Amygdala (tissue), 56 donors: Measurements from ENCODE around the gene MYCBPAP.
A peak's percentile ranks its signal among the peaks of the same experiment; 100 is the strongest.
"Not testable (repeated sequence)": the region's sequence is repeated elsewhere in the genome, so short reads cannot be mapped to it uniquely, and the experiment has no call there.

Source experiments
- DNase-seq, 56 donors: peaks; one replicate each; lab custom pipeline; 2025; lab: John Stamatoyannopoulos, UW

The MYCBPAP gene

DNA sequence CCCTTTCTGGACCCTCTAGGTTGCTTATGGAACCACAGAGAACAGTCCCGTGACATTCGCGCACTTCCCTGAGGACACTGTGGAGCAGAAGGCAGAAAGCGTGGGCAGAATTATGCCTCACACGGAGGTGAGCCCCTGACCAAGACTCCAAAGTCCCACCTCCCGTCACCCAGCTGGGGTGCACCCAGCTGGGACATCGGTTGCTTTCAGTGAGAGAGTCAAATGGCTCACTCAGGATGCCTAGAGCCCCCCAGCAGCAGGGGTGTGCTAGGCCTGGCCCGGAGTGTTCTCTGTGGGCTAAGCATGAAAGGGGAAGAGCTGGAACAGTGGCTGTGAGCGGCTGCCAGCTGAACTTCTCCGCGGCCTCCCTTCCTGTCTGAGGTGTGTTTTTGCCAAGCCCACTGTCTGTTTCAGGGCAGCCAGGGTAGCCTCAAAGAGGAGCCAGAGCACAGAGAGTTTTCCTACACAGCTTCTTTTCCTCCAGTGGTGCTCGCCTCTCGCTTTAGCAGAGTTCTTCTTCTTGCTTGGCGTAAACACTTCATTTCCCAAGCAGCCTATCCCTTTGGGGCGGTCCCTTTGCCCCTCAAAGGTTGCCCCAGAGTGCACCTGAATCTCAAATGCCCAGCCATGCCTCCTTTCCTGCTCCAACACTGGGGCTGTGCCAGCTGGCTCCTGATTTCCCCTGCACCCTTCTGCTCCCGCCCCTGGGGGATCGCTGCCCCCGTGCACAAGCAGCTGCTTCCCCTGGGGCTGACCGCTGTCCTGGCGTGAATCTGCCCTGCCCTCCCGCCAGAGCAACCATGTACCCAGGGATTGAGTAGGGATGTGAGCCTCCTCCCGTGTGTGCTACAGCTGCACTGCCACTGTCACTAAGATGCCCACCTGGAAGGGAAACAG is 37.0 kb upstream of the MYCBPAP start:
- DNase-seq: no peak

DNA sequence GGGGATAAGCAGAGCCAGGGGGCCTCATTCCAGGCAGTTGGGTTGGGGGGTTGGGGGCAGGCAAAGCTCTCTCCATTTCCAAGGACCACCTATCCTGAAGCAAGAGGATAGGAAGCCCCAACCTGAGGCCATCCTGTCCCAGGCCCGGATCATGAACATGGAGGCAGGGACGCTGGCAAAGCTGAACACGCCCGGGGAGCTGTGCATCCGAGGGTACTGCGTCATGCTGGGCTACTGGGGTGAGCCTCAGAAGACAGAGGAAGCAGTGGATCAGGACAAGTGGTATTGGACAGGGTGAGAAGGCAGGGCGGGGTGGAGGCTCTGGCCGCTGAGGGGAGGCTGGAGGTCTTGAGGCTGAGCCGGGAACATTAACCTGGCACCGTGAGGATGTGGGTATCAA is 36.0 kb upstream of the MYCBPAP start:
- DNase-seq: no peak

DNA sequence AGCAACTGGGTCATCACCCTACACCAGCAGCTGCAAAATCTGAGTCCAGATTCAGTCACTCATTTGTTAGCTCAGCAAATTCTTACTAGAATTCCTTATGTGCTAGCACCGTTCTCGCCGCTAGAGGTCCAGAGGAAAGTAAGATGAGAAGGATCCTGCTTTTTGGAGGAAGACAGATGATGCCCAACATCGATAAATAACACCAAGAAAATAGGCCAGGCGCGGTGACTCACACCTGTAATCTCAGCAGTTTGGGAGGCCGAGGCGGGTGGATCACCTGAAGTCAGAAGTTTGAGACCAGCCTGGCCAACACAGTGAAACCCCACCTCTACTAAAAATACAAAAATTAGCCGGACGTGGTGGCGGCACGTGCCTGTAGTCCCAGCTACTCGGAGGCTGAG is 35.5 kb upstream of the MYCBPAP start:
- DNase-seq: peak in 2 of 56 donors; percentile 8 to 20

DNA sequence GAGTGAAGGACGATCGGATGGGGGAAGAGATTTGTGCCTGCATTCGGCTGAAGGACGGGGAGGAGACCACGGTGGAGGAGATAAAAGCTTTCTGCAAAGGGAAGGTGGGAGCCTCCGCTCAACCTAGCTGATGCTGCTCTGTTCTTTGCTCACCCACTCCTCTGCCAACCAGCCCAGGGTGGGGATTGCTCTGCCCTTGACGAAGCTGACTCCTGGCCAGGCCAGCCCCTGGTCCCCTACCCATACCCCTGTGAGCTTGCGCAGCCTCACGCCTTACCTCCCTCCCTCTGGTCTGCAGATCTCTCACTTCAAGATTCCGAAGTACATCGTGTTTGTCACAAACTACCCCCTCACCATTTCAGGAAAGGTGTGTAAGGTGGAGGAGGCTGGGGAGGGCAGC is 34.3 kb upstream of the MYCBPAP start:
- DNase-seq: no peak

DNA sequence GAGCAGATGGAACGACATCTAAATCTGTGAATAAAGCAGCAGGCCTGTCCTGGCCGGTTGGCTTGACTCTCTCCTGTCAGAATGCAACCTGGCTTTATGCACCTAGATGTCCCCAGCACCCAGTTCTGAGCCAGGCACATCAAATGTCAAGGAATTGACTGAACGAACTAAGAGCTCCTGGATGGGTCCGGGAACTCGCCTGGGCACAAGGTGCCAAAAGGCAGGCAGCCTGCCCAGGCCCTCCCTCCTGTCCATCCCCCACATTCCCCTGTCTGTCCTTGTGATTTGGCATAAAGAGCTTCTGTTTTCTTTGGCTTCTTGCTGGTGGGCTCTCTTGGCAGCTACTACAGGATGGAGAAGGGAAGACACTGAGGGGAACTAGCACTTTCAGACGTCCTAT is 33.7 kb upstream of the MYCBPAP start:
- DNase-seq: no peak

DNA sequence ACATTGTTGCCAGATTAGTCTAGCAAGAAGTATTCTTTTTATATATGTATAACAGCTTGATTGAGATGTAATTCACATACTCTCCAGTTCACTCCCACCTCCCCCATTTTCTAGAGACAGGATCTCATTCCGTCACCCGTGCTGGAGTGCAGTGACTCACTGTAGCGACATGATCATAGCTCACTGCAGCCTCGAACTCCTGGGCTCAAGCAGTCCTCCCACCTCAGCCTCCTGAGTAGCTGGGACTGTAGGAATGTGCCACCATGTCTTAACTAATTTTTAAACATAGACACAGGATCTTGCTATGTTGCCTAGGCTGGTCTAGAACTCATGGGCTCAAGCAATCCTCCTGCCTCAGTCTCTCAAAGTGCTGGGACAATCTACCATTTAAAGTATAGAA is 32.9 kb upstream of the MYCBPAP start:
- DNase-seq: peak in 1 of 56 donors; percentile 4

DNA sequence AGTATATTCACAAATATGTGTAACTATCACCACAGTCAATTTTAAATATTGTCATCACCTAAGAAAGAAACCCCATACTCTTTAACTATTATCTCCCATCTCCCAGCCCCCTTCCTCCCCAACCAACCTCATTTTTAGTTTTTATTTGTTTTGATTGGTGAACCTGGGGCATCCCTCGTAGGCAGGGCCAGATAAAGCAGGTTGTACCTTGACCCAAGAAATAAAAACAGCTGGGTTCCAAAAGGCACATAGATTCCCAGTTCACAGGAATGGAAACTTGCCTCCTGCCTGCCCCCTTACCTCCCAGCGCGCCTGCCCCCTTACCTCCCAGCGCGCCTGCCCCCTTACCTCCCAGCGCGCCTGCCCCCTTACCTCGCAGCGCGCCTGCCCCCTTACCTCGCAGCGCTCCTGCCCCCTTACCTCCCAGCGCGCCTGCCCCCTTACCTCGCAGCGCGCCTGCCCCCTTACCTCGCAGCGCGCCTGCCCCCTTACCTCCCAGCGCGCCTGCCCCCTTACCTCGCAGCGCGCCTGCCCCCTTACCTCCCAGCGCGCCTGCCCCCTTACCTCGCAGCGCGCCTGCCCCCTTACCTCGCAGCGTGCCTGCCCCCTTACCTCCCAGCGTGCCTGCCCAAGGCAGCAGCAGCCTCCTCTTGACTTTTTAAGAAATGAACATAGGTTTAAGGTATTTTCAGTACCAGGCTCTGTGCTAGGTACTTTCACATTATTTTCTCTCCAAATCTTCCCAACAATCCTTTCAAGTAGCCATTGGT is 32.3 kb upstream of the MYCBPAP start:
- DNase-seq: not testable (repeated sequence)

DNA sequence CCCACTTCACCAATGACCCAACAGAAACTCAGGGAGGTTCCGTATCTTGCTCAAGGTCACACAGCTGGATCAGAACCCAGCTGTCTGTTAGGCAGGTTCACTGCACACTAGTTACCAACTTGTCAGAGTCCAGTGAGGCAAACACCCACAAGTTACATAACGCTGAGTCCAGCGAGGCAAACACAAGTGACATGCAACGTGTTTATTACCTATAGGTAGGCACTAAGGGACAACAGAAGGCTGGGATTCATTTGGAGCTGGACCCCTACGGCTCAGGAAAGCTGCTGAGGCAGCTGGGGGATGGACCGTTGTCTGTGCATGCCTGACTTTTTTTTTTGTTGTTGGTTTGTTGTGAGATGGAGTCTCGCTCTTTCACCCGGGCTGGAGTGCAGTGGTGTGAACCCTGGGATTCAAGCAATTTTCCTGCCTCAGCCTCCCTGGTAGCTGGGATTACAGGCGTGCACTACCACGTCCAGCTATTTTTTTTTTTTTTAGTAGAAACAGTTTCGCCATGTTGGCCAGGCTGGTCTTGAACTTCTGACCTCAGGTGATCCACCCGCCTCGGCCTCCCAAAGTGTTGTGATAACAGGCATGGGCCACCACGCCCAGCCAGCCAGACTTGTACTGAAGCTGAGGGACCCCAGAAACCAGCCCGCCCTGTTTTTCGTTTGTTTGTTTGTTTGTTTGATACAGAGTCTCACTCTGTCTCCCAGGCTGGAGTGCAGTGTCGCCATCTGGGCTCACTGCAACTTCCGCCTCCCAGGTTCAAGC is 31.5 kb upstream of the MYCBPAP start:
- DNase-seq: no peak

DNA sequence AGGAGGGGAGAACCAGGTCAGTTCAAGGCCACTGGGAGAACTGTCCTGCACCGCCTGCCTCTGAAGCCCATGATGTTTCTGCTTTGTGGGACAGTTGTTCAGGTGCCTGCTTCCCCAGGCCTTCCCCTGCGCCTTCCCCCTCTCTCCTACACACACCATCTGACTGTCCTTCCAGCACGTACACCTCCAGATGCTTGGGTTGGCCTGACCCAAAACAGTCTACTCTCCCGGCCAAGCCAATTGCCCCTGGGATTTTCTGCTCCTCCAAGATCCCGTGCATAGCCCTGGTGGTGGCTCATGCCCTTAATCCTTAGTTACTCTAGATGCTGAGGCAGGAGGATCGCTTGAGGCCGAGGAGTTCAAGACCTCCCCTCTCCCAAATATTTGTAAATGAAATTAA is 30.3 kb upstream of the MYCBPAP start:
- no peak for DNase-seq

DNA sequence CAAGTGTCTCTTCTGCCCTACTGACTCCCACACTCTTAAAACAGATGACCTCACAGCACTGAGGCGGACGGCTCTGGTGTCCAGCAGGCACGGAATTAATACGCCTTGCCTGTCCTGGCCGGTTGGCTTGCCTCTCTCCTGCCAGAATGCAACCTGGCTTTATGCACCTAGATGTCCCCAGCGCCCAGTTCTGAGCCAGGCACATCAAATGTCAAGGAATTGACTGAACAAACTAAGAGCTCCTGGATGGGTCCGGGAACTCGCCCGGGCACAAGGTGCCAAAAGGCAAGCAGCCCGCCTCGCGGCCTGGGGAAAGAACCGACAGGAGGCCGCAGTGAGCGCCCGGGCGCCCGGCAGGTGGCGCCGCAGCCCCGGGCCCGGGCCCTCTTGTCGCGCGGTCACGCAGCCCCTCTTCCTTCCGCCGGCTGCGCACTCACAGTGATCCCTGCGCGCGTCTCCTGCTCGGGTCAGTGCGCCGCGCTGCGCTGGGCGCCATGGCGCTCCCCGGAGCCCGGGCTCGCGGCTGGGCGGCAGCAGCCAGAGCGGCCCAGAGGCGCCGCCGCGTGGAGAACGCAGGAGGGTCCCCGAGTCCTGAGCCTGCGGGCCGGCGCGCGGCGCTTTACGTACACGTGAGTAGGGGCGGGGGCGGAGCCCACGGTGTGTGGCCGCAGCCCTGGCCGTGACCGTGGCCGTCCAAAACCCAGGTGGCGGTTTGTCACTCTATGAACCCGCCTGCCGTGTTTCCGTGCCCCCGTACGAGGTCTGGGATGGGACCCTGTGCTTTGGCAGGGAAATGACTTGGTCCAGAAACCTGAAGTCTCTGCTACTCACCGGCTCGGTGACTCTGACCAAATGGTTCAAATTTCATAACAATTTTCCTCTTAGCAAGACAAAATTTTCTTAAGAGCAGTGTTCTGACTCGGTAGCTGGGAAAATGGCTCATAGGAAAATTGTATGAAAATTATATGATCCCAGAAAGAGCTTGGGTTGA is 29.6 kb upstream of the MYCBPAP start, which contains the start of gene RSAD1:
RSAD1 (plus strand) TSS at position 470 of the 991 bp plus-strand sequence; CDS start at position 495, 25 bp downstream.
- peak in 55 of 56 donors; percentile 19 to 87 (median 68) for DNase-seq

DNA sequence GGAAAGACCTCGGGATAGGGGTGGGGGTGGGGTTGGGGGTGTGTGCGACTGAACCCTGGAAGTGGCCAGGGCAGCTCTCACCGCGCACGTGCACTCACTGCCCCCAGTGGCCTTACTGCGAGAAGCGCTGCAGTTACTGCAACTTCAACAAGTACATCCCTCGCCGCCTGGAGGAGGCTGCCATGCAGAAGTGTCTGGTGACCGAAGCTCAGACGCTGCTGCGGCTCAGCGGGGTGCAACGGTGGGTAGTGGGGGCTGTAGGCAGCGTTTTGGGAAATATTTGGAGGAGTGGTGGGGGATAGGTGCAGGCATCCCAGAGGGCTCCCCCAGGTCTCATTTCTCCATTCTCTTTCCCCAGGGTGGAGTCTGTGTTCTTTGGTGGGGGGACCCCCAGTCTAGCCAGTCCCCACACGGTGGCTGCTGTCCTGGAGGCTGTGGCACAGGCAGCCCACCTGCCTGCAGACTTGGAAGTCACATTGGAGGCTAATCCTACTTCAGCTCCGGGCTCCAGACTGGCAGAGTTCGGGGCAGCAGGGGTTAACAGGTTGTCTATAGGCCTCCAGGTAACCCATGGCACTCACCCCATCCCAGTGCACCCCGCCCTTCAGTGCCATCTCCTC is 28.6 kb upstream of the MYCBPAP start:
- DNase-seq: peak in 34 of 56 donors; percentile 6 to 56 (median 26)

DNA sequence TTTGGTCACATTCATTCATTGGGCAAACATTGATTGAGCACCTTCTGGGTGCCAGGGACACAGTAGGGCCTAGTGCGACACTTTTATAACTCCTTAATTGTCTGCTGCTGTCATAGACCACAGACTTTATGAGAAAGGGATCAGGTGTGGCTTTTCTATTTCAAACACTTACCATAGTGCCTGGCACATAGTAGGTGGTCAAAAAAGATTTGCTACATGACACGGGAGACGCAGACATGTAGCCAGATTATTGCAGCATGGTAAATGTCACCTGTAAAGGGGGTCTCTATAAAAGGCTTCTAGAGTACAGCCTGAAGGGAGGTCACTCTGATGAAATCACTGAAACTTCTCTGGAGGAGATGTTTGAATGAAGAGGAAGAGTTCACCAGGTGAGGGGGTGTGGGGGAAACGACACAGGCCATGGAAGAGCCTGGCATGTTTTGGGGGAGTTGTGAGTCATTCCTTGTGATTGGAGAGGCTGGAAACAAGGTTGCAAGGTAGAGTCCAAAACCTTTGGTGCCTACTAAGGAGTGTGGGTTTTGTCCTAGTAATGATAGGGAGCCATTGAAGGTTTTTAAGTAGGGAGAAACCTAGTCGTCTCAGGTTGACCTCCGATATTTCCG is 28.0 kb upstream of the MYCBPAP start:
- no peak for DNase-seq

DNA sequence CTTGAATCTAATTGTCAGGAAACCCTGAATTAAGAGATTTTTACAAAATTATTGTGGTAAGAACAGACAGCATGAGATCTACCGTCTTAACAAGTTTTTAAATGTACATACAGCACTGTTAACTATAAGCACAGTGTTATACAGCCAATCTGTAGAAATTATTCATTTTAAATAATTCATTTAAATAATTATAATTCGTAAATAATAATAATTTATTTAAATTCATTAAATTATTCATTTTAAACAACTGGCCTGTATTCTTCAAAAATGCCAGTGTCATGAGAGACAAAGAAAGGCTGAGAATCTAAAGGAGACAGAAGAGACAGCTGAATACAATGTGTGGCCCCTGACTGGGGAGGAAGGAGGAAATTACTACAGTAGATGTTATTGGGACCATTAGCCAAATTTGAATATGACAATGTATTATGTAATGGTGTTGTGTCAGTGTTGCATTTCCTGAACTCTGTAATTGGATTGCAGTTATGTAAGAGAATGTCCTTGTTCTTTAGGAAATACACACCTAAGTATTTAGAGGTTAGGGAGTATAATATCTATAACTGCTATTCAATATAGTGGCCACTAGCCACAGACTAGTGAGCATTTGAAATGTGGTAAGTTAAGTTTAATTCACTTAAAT is 27.3 kb upstream of the MYCBPAP start:
- DNase-seq: no peak

DNA sequence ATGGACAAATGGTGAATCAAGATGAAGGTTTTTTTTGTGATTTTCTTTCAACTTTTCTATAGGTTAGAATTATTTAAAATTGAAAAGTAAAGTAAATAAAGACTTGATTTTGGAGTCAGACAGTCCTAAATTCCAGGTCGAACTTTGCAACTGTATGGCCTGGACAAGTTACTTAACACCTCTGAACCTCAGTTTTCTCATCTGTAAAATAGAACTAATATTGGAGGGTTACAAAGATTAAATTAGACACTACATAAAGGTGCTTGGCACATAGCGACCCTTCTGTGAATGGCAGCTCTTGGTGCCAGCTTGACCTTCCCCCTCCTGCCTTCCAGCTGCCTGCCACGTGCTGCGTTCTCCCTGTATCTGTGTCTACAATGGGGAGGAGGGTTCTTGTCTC is 26.6 kb upstream of the MYCBPAP start:
- no peak for DNase-seq

DNA sequence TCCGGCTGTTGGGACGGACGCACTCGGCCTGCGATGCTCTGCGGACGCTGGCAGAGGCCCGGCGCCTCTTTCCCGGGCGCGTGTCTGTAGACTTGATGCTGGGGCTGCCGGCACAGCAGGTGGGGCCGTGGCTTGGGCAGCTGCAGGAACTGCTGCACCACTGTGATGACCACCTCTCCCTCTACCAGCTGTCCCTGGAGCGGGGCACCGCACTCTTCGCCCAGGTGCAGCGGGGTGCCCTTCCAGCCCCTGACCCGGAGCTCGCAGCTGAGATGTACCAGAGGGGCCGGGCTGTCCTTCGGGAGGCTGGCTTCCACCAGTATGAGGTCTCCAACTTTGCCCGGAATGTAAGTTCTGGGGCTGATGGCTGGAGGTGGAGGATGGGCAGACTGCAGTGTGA is 26.1 kb upstream of the MYCBPAP start:
- DNase-seq: no peak

DNA sequence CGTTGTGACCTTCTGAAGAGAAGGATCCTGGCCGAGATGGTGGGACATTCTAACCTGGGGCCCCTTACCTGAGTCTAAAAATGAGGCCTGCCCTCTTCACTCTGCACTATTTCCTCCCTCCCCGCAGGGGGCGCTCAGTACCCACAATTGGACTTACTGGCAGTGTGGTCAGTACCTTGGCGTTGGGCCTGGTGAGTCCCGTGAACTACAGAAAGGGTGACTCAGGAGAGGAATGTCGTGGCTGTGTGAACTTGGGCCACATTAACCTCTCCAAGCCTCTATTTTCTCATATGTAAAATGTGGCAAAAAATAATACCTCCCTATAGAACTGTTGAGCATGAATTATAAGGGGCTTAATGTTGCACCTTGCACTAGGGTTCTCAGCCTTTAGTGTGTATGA is 25.7 kb upstream of the MYCBPAP start:
- peak in 55 of 56 donors; percentile 25 to 95 (median 79) for DNase-seq

DNA sequence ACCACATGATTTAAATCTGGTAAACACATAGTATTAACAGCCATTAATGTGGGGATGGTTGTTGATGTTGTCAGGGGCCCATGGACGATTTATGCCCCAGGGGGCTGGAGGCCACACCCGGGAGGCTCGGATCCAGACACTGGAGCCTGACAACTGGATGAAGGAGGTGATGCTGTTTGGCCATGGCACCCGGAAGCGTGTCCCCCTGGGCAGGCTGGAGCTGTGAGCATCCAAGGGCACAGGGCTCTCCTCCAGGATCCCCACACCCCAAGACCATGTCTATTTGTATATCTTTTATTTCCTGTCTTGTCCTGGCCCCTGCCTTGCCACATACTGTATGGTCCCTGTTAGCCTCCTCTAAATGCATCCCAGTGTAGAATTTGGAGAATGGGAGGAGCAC is 25.0 kb upstream of the MYCBPAP start:
- DNase-seq: no peak
